NCI-H1930 (cell line): ENCODE results near the gene MET.
A peak's percentile ranks its signal among the peaks of the same experiment; 100 is the strongest.

Experiments
- DNase-seq, 2 experiments: peaks; one replicate each; lab custom pipeline; 2025; lab: John Stamatoyannopoulos, UW

Gene MET

DNA sequence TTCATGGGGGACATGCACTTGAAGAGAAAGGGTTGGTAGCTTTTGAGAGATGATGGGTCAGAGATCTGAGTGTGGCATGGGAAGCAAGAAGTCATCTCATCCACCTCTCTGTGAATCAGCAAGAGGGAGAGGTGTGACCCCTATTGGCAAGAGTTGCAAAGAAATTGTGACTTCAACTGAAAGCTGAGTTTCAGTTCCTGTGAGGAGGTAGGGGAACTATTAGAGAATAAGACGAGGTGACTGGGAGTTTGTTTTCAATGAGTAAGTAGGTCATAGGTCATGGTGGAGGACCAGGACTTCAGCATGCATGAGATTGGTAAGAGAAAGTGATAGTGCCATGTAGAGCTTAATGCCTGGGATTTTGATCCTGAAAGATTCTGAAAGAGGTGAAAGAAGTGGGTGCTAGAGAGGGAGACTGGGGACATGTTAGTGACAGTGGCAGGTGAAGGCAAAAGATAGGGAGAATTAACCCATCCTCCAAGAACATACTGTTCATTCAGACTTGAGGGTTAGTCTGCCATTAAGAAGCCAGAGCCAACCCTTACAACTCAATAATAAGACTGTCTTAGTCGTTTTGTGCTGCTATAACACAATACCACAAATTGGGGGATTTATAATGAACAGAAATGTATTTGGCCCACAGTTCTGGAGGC is 114.9 kb downstream of the MET start:
- no peak for DNase-seq

DNA sequence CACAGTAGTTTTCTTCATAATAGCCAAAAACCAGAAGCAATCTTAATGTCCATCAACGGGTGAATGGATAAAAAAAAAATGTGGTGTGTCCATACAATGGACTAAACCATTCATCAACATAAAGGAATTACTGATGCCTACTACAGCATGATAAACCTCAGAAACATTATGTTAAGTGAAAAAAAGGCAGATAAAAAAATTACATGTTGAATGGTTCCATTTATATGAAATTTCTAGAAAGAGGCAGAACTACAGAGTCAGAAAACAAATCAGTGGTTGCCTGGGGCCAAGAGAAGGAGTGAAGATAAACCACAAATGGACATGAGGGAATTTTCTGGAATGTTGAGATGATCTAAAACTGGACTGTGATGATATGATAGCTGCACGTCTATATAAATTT is 115.9 kb downstream of the MET start:
- DNase-seq, result no peak

DNA sequence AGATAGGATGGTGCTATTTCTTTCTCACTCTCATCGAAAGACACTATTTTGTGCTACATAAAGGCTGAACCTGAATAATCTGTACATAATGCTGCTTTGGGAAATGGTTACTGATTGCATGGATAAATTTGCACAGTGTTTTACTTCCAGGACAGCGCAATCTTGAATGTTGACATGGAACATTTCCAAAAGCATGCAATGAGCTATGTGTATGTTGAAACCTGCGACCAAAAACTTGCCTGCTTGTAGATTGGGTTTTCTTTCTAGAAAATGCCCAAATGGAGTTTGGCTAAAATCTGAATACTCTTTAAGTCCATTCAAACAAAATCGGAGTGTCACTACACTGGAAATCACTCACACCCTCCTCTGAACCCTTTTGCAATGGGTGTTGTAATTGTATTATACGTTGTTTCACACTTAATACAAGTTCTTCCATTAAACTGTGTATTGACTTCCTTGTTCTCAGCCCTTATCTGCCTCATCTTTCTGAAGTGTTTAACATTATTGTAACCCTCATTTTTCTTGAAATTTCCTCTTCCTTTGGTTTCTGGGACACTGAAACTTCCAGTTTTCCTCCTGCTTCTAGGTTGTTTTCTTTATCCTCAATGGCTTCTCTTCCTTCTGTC is 116.7 kb downstream of the MET start:
- DNase-seq, result no peak

DNA sequence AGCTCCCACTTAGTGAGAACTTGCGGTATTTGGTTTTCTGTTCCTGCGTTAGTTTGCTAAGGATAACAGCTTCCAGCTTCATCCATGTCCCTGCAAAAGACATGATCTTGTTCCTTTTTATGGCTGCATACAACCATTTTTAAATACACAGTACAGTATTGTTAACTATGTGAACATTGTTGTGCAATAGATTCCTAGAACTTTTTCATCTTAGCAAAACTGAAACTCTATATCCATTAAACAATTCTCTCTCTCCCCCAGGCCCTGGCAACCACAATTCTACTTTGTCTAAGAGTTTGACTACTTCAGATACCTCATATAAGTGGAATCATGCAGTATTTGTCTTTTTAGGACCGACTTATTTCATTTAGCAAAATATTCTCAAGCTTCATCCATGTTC is 118.0 kb downstream of the MET start:
- no peak for DNase-seq

DNA sequence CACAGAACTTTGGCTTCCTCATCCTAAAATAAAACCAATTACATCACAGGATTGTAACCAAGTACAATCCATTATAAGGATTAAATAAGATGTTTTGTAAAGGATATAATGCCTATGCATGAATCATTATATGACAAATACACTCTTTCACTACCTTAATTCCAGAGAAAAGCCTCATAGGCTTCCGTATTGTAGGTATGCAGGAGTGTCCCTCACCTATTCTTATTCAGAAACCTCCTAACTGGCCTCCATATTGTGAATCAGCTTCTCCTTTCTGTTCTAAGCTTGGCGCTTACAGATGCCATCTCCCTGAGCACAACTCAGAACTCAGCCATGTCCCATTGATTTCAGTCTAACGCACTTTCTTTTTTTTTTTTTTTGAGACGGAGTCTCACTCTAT is 120.8 kb downstream of the MET start:
- DNase-seq, result no peak

DNA sequence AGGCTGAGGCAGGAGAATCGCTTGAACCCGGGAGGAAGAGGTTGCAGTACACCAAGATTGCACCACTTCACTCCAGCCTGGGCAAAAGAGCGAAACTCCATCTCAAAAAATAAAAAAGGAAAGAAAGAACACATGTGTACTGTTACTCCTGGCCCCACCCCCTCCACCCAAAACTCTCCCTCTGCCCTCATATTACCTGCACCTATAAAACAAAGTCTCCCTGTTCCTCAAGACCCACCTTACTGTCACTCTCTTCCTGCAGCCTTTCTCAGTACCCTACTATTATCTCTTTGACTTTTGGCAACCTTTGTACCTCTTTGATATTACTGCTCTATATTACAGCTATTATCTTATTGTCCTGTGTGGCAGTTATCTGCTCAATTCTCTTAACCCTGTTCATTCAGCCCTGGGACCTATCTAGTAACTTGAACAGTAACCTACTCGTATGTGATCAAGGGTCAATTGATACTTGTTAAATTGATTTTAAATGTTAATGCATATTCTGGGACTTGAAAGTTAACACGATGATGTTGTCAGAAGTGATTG is 121.9 kb downstream of the MET start:
- DNase-seq, result no peak

DNA sequence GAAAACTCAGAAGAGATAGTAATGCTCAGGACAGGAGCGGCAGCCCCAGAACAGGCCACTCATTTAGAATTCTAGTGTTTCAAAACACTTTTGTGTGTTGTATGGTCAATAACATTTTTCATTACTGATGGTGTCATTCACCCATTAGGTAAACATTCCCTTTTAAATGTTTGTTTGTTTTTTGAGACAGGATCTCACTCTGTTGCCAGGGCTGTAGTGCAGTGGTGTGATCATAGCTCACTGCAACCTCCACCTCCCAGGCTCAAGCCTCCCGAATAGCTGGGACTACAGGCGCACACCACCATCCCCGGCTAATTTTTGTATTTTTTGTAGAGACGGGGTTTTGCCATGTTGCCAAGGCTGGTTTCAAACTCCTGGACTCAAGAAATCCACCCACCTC is 124.5 kb downstream of the MET start:
- no peak for DNase-seq

DNA sequence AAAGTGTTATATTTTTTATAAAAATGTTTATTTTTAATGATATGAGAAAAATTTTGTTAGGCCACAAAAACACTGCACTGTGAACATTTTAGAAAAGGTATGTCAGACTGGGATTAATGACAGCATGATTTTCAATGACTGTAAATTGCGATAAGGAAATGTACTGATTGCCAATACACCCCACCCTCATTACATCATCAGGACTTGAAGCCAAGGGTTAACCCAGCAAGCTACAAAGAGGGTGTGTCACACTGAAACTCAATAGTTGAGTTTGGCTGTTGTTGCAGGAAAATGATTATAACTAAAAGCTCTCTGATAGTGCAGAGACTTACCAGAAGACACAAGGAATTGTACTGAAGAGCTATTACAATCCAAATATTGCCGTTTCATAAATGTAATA is 125.6 kb downstream of the MET start:
- no peak for DNase-seq

DNA sequence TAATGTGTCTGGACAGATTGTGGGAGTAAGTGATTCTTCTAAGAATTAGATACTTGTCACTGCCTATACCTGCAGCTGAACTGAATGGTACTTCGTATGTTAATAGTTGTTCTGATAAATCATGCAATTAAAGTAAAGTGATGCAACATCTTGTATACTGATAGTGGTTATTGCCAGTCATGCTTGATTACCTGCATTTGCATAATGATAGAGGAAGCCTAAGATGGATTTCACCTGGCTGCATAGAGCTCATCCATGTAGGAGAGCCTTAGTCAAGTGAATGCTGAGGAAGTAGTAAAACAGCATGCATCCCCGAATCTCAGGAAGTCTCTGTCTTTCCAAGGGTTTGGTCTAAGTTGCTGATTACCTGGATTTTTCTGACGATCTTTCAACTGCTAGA is 126.2 kb downstream of the MET start:
- DNase-seq, result no peak

DNA sequence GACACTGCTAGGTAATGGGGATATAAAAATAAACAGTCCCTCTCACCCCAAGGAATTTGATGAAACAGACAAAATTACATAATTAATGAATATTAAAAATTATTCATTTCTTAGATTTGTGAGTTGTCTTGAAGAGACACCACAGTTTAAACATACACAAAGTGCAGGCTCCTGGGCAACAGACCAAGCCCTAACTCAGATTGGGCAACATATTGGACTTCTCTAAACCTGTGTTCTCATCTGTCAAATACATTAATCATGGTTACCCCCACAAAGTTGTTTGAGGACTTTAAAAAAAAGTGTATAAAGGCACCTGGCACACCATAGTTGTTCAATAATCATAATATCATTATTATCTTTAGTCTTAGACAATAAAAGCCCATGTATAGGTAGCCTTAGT is 127.9 kb downstream of the MET start:
- no peak for DNase-seq

DNA sequence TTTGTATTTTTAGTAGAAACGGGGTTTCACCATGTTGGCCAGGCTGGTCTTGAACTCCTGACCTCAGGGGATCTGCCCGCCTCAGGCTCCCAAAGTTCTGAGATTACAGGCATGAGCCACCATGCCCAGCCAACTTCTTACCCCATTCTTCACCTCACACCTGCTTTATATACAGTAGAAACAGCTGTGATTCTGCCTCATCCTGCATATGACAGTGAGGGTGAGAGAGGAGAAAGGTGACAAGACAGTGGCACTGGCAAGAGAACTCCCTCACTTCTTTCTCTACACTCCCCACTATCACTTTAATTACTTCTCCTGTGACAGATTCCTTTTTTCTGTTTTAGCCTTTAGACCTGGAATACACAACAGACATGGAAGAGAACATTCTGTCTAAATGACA is 128.6 kb downstream of the MET start:
- DNase-seq, result no peak

DNA sequence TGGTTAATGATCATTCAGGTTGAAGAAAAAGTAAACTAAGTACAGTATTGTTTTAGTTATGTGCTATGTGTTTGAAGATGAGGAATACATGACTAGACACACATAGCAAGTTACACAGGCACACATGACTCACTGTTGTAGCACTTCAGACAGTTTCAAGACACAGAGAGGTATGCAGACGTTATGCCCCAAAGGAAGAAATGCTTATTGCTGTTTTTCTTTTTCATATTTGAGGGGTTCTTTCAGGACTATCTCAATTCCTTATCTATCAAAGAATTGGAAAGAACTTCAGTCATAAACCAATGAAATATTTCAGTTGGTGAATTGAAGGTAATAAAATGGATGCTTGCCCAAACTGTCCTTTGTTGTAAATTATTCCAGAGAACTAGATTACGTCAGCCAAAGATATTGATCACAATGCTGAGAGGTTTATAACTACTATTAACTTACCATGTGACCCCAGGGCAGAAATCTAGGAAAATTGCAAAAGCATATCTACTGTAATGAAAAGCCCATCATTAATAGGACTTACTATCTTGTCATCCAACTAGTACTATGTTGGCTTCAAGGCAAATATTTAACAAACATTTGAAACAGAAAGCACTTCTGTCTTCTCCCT is 129.2 kb downstream of the MET start:
- DNase-seq, result no peak

DNA sequence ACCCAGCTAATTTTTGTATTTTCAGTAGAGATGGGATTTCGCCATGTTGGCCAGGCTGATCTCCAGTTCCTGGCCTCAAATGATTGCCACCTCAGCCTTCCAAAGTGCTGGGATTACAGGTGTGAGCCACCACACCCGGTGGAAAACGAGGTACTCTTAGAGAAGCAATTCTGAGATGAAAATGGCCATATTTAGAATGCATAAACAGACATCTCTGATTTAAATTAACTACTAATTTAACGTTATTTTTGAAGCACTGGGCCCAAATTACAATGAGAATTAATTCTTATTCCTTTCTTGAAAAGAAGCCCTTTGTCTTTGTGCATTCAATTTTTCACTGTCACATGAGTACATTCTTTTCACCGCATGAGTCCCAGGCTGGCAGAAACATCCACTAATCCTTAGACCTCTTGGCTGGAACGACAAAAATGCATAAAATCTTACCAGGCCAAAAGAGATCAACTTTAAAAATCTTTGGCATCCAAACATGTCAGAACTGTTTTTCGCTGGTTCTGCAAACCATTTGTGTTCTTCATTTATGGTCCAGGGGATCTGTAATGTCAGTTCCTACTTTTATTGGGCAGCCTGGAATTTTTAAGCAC is 130.2 kb downstream of the MET start:
- no peak for DNase-seq

DNA sequence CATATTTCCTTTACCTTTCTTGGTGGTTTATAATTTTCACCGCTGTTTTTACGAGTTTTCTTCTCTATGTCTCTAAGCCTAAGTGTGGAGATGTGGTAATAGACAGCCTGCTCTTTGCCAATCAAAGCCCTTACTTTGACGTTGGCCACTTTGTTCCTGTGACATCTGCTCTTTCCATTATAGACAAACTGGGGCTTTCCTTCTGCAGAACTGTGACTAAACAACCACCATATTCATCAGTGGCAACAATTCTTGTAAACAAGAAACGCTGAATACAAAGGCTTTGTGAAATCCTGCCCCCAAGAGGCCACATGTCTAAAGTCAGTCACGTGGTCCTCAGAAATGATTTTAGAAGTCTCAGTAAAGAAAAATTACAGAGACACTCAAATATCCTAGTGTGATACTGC is 130.8 kb downstream of the MET start:
- no peak for DNase-seq

DNA sequence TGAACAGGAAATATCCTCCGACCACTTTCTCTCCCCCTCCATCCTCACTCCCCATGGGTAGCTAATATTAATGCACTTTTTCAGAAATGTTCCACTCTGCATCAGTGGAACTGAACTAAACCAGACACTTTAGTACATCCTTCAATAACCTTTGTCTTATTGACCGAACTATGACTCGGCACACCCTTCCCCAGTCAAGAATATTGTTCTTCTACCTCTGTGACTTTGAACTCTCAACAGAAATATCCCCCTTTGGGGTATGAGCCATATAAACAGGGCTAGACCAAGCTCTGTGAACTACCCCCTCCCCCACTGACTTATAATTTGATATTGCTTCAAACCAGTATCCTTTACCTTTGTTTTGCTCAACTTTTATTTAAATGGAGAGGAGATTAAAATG is 132.5 kb downstream of the MET start:
- DNase-seq, result no peak

DNA sequence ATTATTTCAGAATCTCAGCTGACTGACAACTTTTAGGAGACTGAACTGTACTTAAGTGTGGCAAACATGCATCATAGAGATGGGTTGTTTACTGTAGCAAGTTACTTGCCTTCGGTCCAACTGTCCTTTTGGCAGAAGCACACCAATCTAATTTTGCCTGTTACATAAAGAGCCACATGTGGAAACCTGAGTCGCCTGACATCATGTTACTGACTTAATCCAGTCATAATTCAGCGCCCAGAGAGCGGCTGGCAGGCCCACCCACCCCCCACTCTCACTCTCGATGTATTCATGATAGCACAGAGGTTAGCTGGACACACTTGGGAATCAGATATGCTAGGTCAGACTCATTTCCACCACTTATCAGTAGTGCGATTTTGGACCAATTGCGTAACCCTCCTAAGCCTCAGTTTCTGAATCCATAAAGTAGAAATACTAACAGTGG is 133.1 kb downstream of the MET start:
- no peak for DNase-seq

DNA sequence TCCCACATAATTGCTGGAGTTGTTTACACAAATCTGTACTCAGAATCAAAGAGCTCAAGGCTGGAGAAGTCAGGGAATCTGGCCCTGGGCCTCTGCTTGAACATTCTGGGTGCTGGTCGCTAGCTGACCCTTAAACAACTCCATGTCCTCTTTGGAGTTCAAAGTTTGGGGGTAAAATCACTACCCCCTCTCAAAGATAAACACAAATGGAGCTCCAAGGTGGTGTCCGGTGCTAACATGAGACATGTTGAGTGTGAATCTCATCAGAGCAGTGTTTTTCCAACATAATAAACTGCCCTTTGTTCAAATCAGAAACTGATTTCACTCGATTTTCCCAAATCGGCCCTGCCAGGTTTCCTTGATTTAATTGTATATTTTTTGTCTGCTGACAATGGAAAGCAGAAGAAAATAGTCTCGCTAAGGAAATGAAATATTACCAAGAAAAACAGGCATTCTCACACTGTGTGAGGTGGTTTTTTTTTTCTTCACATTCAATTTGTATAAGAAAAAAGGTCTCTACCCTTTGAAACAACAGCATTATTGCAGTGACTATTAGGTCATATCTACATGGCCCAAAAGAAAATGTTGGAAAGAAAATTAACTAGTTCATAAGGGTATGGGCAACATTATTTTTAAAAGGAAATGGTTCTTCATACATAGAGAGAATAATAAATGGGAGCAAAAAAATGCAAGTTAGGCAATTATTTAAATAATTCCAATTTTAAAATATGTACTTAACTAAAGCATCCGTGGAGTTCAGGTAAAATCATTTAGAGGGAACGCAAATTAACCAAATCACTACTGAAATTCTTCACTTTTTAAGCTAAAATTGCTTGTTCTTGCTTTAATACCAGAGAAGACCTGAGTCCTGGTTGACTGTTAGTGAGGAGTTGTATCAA is 134.3 kb downstream of the MET start:
- DNase-seq, result no peak

DNA sequence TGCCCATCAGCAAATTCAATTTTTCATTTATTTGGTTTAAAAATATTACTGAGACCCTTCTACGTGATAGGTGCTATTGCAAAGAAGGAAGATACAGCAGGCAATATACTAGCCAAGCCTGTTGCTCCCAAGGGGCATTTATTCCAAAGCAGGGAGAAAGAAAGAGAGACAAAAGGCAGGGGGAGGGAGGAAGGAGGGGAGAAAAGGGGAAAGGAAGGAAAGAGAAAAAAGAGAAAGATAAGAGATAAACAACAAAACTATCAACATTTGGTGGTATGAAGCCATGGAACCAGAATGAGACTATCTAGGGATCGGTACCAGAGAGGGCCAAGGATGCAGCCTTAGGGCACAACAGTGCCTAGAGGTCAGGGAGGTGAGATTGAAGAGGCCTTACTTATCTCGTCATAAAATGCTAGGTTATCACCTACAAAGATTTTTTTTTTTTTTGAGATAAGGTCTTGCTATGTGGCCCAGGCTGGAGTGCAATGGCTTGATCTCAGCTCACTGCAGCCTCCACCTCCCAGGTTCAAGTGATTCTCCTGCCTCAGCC is 135.1 kb downstream of the MET start:
- DNase-seq, result no peak

DNA sequence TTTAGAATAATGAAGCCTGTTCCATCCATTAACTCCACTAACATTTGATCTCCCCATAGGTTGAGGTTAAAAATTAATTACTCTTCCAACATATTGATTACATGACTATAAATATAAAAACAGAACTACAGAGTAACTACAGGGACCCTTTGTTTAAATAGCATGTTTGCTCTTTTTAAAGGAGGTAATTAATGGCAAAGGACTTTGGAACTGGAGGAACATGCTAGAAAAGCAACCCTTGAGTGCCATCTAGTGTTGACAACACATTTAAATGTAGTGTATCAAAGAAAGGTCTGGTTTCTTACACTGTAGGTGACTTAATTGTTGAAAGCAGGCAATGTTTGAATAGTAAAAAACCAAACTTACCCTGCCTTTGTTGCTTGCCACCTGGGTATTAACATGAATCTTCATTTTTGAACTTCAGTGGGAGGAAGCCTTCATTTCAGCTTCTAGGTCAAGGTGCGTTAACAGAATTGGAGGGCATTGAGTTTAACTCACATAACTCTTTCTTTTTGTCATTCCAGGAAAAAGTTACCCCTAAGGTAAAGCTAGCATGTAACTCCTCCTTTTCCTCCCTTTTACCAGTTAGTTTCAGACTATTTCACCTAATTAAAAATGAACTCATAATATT is 137.8 kb downstream of the MET start:
- peak; percentile 13 to 28 for DNase-seq

DNA sequence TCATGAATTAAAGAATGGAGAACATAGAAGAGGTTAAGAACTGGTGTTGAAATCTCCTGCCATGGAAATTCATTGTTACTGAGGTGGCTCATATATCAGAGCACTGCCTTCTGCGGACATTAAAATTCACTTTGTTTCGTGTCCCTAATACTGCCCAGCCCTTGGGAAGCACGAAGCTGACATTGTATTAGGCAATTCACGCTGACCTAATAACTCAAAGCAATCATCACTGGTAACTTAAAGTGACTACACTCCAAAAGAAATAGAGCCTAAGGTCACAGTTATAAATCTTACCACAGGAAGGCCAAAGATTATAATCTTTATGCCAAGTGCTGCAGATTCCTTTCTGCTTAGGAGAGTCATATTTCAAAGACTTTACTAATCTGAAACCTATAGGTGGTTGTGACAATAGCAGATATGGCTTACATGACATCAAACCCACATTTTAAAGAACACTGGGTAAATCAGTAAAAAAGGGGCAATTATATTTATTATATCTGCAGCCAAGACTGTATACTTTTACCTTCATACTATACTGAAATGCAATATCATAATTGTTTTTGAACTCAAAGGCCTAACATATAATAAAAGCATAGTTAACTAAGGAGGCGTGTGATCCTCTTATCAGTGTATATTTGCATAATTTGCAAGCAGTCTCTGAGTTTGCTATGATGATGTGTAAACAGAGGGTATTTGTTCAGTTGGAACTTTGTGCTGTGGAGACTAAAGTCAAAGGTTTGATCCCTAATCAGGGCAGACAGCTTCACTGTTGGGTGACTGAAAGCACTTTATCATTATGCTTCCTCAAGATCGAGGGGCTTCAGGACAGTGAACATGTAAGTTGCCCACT is 138.5 kb downstream of the MET start:
- DNase-seq, result no peak
